Glutamatergic neuron (in vitro differentiated cells): ENCODE measurements around the gene MATCAP1. TPM values are rescaled to one million over a fixed set of nuclear protein-coding genes. Genes with fewer than 3 reads are reported as not detected.

Experiments
- DNase-seq: peaks from one replicate; pipeline ENCODE4 v3.0.0; 2022
- H3K27ac Mint-ChIP-seq: one replicate; pipeline ENCODE4 v1.8.0; 2020; ENCODE audit warnings: mild to moderate bottlenecking, mixed read lengths, inconsistent platforms; ENCODE audit not compliant: unreplicated experiment
- H3K27me3 Mint-ChIP-seq: one replicate; pipeline ENCODE4 v1.8.0; 2020; ENCODE audit warnings: mild to moderate bottlenecking, moderate library complexity, mixed read lengths, inconsistent platforms; ENCODE audit not compliant: unreplicated experiment
- H3K36me3 Mint-ChIP-seq: one replicate; pipeline ENCODE4 v1.8.0; 2020; ENCODE audit warnings: mild to moderate bottlenecking, mixed read lengths, inconsistent platforms; ENCODE audit not compliant: unreplicated experiment
- H3K4me1 Mint-ChIP-seq: one replicate; pipeline ENCODE4 v1.8.0; 2020; ENCODE audit warnings: mild to moderate bottlenecking, low read depth, mixed read lengths, inconsistent platforms; ENCODE audit not compliant: unreplicated experiment
- H3K4me3 Mint-ChIP-seq: one replicate; pipeline ENCODE4 v1.8.0; 2020; ENCODE audit warnings: mild to moderate bottlenecking, mixed read lengths, inconsistent platforms; ENCODE audit not compliant: unreplicated experiment
- H3K9me3 Mint-ChIP-seq: one replicate; pipeline ENCODE4 v1.8.0; 2020; ENCODE audit warnings: mild to moderate bottlenecking, moderate library complexity, mixed read lengths, inconsistent platforms; ENCODE audit not compliant: unreplicated experiment
- CTCF ChIP-seq: fragments of 200-600 bp; sonication (generic); IDR thresholded peaks from one replicate; pipeline ENCODE4 v1.5.0; 2021; ENCODE audit not compliant: partially characterized antibody, unreplicated experiment
- microRNA-seq: library from miRNA; unstranded; fragments of <30 nt; microRNA quantifications from one replicate; pipeline ENCODE4, GENCODE V29; 2020; ENCODE audit not compliant: unreplicated experiment
- total RNA-seq: library from RNA; stranded (reverse); fragmentation: NEBNext Ultra II Directional; extraction: Animal tissue kit (Norgen Biotek cat#: 25700); gene quantifications from one replicate; pipeline ENCODE4 v1.2.1, GENCODE V29; 2021; ENCODE audit not compliant: unreplicated experiment

Gene MATCAP1
- total RNA-seq, 1 donor from 2014 or later, result 197 TPM

GRCh38 chr16:67141391-67141790 is 42.4 kb downstream of the MATCAP1 start:
- Mint-ChIP-seq H3K4me3 (no peak overlapping the region), H3K27me3 (no peaks in the 10 kb centered on the region), H3K36me3 (peaks cover 5% of the 10 kb centered on the region), H3K27ac (no peak overlapping the region), H3K4me1 (no peaks in the 10 kb centered on the region), H3K9me3 (peaks cover 2% of the 10 kb centered on the region)
- DNase-seq, result no peak
- no peak for TF ChIP-seq CTCF

DNA sequence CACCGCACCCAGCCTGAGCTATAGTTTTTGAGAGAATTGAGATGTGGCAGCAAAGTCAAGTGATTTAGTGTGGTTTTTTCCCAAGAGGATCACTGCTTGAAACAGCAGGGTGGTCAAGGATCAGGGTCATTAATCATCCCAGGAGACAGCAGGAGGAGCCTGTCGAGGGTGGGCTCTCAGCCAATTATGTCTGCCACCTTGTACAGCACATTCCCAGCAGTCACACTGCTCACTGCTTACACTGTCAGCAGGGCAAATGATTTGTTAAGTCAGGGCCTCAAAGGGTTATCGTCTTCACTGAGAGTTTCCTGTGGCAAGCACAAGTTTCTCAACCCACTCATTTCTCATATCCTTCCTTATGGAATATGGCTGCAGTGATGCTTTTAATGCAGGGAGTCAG is 46.2 kb downstream of the MATCAP1 start:
- Mint-ChIP-seq H3K9me3 (peaks cover 4% of the 10 kb centered on the region), H3K27me3 (no peaks in the 10 kb centered on the region), H3K27ac (no peak overlapping the region), H3K4me1 (no peaks in the 10 kb centered on the region), H3K36me3 (peaks cover 5% of the 10 kb centered on the region), H3K4me3 (no peak overlapping the region)
- no peak for DNase-seq
- TF ChIP-seq CTCF, result no peak

DNA sequence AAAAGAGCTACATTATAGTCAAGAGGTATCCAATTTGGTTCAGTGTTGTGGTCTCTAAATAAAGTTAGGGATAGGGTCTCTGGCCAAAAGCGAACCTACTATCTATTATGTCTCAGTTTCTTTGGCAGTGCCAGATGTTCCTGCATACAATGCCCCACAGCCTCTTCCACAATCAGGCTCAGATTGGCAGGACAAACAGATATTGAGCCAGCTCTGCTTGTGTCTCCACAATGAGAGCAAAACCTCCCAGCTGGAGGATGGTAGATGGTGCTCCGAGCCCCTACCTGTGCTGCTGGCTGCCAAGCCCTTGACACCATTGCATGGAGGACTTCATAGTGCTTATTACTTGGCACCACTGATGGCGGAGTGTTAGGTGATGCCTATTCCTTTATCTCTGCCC is 54.3 kb downstream of the MATCAP1 start:
- no peak for TF ChIP-seq CTCF
- peaks cover 25% of the 10 kb centered on the region for H3K4me1 Mint-ChIP-seq
- no peak overlapping the region for H3K27ac Mint-ChIP-seq
- H3K4me3 Mint-ChIP-seq, result no peak overlapping the region
- H3K36me3 Mint-ChIP-seq, result no peaks in the 10 kb centered on the region
- no peak for DNase-seq
- peaks cover 2% of the 10 kb centered on the region for H3K9me3 Mint-ChIP-seq
- H3K27me3 Mint-ChIP-seq, result peaks cover 2% of the 10 kb centered on the region

- TF ChIP-seq CTCF, result no peak
- no peak for DNase-seq
- H3K9me3 Mint-ChIP-seq, result peaks cover 2% of the 10 kb centered on the region
- H3K4me3 Mint-ChIP-seq, result no peak overlapping the region
- no peaks in the 10 kb centered on the region for H3K36me3 Mint-ChIP-seq
- H3K4me1 Mint-ChIP-seq, result peaks cover 25% of the 10 kb centered on the region
- H3K27ac Mint-ChIP-seq, result peak overlapping the region; percentile 33
- peaks cover 2% of the 10 kb centered on the region for H3K27me3 Mint-ChIP-seq
These were observed 54.9 kb downstream of the MATCAP1 start for GRCh38 chr16:67128887-67129286.

DNA sequence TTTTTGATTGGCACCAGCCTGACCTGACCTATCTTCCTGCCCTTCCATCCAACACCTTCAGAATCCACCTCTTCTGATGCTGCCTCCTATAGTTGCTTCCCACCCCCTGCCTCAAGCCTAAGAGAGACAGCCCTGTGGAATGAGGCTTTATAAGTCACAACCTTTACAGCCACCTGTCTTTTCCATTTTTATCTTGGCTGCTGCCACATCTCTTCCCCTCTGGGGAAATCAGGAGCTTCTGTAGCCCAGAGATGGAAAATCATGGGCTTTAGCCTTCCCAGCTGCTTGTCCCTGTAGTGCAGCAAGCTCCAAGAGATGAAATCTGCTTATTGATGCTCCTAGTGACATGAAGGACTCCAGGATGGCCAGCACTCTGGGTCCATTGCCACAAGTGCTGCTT is 55.3 kb downstream of the MATCAP1 start:
- Mint-ChIP-seq H3K27ac (peak overlapping the region; percentile 33), H3K36me3 (peaks cover 4% of the 10 kb centered on the region), H3K4me3 (no peak overlapping the region), H3K9me3 (peaks cover 2% of the 10 kb centered on the region), H3K27me3 (peaks cover 2% of the 10 kb centered on the region), H3K4me1 (peaks cover 25% of the 10 kb centered on the region)
- DNase-seq, result no peak
- TF ChIP-seq CTCF, result no peak

Small RNA genes lying within 50 kb of the gene (microRNA-seq; reads per million reads assigned to microRNA genes)
- gene MIR328, result 574 reads per million, percentile 86 among the genes with 10 or more reads in this experiment

Other genes starting within 250 kb of the MATCAP1 start
- gene CIAO2B, start 249.6 kb downstream of the MATCAP1 start, total RNA-seq, result 89.4 TPM
- 38.6 TPM for gene CES2, start 248.4 kb downstream of the MATCAP1 start, total RNA-seq
- gene CES3, start 222.7 kb downstream of the MATCAP1 start, total RNA-seq, result 4.1 TPM
- gene CES4A, start 195.4 kb downstream of the MATCAP1 start, total RNA-seq, result 3.6 TPM
- 168 TPM for gene CBFB, start 154.8 kb downstream of the MATCAP1 start, total RNA-seq
- gene PHAF1, start 74.0 kb downstream of the MATCAP1 start, total RNA-seq, result 27.1 TPM
- 1.0 TPM for gene B3GNT9, start 33.0 kb downstream of the MATCAP1 start, total RNA-seq
- gene TRADD, start 24.1 kb downstream of the MATCAP1 start, total RNA-seq, result 1.0 TPM
- 3.1 TPM for gene FBXL8, start 24.0 kb downstream of the MATCAP1 start, total RNA-seq
- 7.2 TPM for gene HSF4, start 19.2 kb downstream of the MATCAP1 start, total RNA-seq
- 8.8 TPM for gene NOL3, start 13.4 kb downstream of the MATCAP1 start, total RNA-seq
- gene EXOC3L1, start 6.2 kb upstream of the MATCAP1 start, total RNA-seq, result 3.6 TPM
- gene E2F4, start 8.2 kb upstream of the MATCAP1 start, total RNA-seq, result 64.3 TPM
- 2.1 TPM for gene ELMO3, start 15.2 kb upstream of the MATCAP1 start, total RNA-seq
- gene TMEM208, start 43.2 kb upstream of the MATCAP1 start, total RNA-seq, result 42.6 TPM
- gene FHOD1, start 63.5 kb upstream of the MATCAP1 start, total RNA-seq, result 18.8 TPM
- 1.4 TPM for gene SLC9A5, start 65.0 kb upstream of the MATCAP1 start, total RNA-seq
- gene PLEKHG4, start 95.6 kb upstream of the MATCAP1 start, total RNA-seq, result 3.4 TPM
- 1.0 TPM for gene KCTD19, start 142.8 kb upstream of the MATCAP1 start, total RNA-seq
- not detected for gene LRRC36, start 142.9 kb upstream of the MATCAP1 start, total RNA-seq
- 21.7 TPM for gene TPPP3, start 209.5 kb upstream of the MATCAP1 start, total RNA-seq
- gene ZDHHC1, start 232.5 kb upstream of the MATCAP1 start, total RNA-seq, result 4.6 TPM
- 6.0 TPM for gene HSD11B2, start 247.2 kb upstream of the MATCAP1 start, total RNA-seq